CD4-positive, alpha-beta T cell treated with Interferon gamma for 1 hour (primary cell): ENCODE measurements around the gene MEF2B.

Experiments
- DNase-seq: peaks from one replicate; pipeline ENCODE4 v3.0.0-alpha.2; 2020

The MEF2B gene

DNA sequence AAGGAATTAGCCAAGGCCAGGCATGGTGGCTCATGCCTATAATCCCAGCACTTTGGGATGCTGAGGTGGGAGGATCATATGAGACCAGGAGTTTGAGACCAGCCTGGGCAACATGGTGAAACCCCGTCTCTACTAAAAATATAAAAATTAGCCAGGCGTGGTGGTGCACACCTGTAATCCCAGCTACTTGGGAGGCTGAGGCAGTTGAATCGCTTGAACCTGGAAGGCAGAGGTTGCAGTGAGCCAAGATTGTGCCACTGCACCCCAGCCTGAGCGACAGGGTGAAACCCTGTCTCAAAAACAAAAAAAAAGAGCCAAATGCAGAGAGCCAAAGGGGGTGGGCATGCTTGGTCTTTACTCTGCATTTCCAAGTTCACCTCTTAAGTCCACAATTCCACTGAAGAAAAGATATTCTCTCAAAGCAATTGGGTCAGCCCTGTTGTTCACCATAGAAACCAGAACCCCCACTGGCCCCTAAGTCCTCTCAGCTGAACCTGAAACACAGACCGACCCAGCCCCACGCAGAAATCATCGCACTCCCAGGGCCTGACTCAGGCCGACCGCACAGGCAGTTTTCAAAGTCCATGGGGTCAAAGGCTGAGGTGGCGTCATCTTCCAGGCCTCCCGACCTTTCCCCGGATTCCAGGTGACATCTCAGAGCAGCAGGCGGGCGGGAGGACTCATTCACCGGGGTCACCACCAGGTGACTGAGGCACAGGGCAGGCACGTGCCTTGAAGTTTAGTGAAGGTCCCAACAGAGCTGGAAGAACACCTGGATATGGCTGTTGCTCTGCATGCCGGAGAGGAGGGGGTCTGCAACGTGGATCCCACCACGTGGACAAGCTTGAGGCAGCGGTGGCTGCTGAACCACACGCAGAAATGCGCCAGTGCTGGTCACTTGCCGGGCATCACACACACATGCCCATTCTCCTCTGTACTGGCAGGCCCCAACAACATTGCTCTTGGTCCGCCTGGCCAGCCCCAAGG, 73.1 kb downstream of the MEF2B start:
- DNase-seq, result no peak

DNA sequence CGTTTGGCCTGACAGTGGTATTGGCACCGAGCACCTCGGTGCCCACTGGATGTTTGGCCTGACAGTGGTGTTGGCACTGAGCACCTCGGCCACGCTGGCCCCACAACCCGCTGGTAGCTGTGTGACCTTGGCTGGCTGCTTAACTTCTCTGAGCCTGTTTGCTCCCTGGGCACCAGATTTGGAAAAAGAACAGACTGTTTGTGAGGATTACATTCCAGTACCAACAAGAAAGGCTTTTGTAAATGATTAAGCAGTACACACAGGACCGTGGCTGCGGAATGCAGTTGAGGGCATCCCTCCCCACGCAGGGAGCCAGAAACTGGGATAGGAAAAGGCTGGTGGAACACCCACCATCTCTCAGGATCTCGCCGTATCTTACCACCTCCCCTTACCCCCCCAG, 74.4 kb downstream of the MEF2B start:
- DNase-seq, result no peak
